ENCODE data around the gene EBNA1BP2. TPM values are rescaled to one million over a fixed set of nuclear protein-coding genes. Genes with fewer than 3 reads are reported as not detected.
"Not testable (repeated sequence)": the region's sequence is repeated elsewhere in the genome, so short reads cannot be mapped to it uniquely, and the experiment has no call there.

EBNA1BP2 gene
- total RNA-seq, 1 donor from 2014 or later, result 32.7 TPM

DNA sequence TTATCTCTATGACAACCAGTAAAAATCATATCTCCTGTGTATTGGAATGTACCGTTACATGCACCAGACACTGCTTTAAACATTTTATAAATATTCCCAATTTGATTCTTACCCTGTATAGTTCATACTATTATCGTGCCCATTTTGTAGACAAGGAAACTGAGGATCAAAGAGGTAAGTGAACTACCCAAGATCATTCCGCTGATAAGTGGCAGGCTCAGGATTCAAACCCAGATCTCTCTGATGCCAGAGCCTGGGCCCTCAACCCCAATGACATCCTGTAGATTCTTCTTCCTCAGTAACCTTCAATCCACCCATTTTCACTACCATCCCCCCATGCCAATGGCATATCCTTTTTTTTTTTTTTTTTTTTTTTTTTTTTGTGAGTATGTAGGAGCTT is 12.3 kb upstream of the EBNA1BP2 start:
- DNase-seq (ENCODE audit: low spot score), result no peak
- intact Hi-C loops (cut with DNase I), result no loop called here

GRCh38 chr1:43177691-43178090 is 5.6 kb upstream of the EBNA1BP2 start:
- ATAC-seq (no peak), DNase-seq (ENCODE audit: low spot score) (no peak)
- intact Hi-C loops (cut with DNase I), result no loop called here

More for the DNA sequence above, 12.3 kb upstream of the EBNA1BP2 start:
- no peak for ATAC-seq

DNA sequence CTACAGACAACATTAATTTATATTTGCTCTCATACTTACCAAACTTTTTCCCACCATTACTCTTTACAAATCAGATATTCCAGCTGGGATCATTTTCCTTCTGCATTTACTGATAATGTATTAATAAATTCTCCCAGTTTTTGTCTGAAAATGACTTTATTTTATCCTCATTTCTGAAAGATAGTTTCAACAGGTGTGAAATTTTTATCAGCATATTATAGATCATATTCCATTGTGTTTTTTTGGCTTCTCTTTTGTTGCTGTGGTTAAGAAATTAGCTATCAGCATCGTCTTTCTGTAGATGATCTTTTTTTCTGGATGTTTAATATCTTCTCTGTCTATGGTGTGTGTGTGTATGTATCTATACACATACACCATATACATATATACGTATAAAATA is 2.8 kb upstream of the EBNA1BP2 start:
- intact Hi-C loops (cut with DNase I), result no loop called here
- DNase-seq (ENCODE audit: low spot score) (no peak), ATAC-seq (no peak)

GRCh38 chr1:43172527-43172972 is 460 bp upstream of the EBNA1BP2 start:
- DNase-seq (ENCODE audit: low spot score), result peak; percentile 90
- intact Hi-C loops (cut with DNase I), result no loop called here

DNA sequence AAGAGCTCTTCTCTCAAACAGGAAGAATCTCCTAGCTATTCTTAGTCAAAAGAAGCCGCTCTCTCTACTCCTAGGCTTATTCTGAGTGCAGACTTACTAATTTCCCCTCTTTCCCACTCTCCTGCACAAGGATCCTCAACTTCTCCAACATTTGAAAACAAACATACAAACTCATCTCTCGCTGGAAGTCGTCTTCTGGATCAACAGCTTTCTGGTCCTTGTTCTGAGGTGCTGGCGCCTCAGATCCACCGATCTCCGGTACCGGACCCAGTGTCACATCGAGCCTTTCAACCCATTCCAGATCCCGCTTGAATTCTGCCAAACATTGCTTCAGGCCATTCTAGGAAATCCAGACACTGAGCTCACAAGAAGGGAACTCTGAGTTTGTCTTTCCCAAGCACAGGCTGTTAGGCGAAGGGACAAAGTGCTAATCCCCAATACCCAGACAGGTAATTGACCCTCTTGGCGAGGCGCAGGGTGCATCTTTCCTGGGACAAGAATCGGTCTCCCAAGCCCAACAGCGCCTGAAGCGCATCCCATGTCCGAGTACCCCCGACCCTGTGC is 696 bp downstream of the EBNA1BP2 start:
- intact Hi-C loops (cut with DNase I), result no loop called here
- DNase-seq (ENCODE audit: low spot score) (no peak), ATAC-seq (no peak)

More at GRCh38 chr1:43172527-43172972, 460 bp upstream of the EBNA1BP2 start:
- ATAC-seq, result peak; percentile 99

GRCh38 chr1:43165765-43166164 is 6.3 kb downstream of the EBNA1BP2 start:
- no peak for ATAC-seq
- DNase-seq (ENCODE audit: low spot score), result no peak
- intact Hi-C loops (cut with DNase I), result no loop called here

GRCh38 chr1:43165162-43165561 is 6.9 kb downstream of the EBNA1BP2 start:
- intact Hi-C loops (cut with DNase I), result no loop called here
- no peak for ATAC-seq
- no peak for DNase-seq (ENCODE audit: low spot score)

DNA sequence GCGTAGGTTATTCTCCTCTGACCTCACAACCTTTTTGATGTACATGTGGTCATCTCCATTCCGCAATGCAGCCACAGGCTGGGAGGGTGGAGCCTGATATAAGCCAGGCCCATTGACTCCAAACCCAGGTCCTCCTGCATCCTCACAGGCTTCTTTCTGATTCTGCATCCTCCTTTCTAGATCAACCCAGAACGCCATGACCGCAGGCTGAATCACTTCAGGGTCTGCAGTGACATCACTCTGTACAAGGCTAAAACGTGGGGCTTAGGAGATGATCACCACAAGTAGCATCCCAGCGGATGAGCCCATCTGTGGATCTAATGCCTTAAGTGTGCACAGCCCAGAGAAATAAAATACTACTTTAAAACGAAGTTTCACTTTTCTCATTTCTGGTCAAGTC is 16.1 kb downstream of the EBNA1BP2 start:
- intact Hi-C loops (cut with DNase I), result no loop called here
- ATAC-seq, result no peak
- no peak for DNase-seq (ENCODE audit: low spot score)

DNA sequence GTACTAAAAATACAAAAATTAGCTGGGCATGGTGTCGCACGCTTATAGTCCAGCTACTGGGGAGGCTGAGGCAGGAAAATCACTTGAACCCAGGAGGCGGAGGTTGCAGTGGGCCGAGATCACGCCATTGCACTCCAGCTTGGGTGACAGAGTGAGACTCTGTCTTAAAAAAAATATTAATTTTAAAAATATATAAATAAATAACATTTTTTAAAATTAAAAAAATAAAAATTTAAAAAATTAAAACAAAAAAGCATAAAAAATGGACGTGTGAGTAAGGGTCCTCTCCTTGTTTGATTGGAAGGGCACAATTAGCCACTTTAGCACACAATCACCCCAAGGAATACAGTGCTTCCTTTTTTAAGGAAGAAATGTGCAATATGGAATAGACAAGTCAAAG is 18.6 kb downstream of the EBNA1BP2 start:
- intact Hi-C loops (cut with DNase I), result no loop called here
- no peak for DNase-seq (ENCODE audit: low spot score)

GRCh38 chr1:43152866-43153265 is 19.2 kb downstream of the EBNA1BP2 start:
- DNase-seq (ENCODE audit: low spot score) (no peak), ATAC-seq (no peak)
- intact Hi-C loops (cut with DNase I), result no loop called here

More for the DNA sequence above, 18.6 kb downstream of the EBNA1BP2 start:
- ATAC-seq, result no peak

DNA sequence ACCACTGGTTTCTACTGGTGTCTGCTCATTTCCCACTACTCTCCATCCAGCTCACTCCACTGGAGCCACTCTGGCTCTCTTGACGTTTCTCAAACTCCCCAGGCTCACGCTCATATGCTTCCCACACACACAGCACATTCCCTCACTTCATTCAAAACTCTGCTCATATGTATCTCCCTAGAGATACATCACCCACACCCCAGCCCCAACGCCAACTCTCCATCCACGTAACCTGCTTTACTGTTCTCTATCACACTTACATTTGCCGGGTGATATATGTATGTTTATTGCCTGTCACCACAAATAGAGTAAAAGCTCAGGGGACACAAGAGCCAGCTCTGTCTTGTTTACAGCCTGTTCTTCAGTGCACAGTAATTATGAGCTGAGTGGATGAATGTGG is 22.2 kb downstream of the EBNA1BP2 start:
- ATAC-seq, result no peak
- intact Hi-C loops (cut with DNase I), result no loop called here
- no peak for DNase-seq (ENCODE audit: low spot score)

GRCh38 chr1:43147625-43148327 is 24.3 kb downstream of the EBNA1BP2 start:
- DNase-seq (ENCODE audit: low spot score) (peak; percentile 78), ATAC-seq (peak; percentile 94)

DNA sequence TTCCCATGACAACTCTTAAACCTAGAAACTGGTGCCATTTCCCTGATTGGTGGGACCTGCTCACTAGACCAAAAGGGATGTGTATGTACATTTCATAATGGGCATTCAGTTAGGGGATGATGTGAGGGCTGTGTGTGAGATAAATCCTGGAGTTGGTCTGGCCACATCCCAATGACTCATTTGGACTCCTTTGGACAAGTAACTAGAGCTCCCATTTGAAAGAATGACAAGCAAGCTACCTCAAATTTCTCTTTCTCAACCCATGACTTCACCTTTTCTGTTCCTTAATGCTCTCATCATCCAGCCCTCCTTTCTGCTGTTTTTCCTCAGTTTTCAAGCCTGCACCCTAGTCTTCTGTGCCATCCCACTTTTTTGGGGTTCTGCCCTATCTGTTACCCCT is 27.9 kb downstream of the EBNA1BP2 start:
- intact Hi-C loops (cut with DNase I), result no loop called here
- DNase-seq (ENCODE audit: low spot score) (no peak), ATAC-seq (no peak)

More at GRCh38 chr1:43147625-43148327, 24.3 kb downstream of the EBNA1BP2 start:
- intact Hi-C loops (cut with DNase I), result no loop called here

- ATAC-seq (no peak), DNase-seq (ENCODE audit: low spot score) (no peak)
- intact Hi-C loops (cut with DNase I), result no loop called here
These were observed 28.6 kb downstream of the EBNA1BP2 start for GRCh38 chr1:43143441-43143888.

DNA sequence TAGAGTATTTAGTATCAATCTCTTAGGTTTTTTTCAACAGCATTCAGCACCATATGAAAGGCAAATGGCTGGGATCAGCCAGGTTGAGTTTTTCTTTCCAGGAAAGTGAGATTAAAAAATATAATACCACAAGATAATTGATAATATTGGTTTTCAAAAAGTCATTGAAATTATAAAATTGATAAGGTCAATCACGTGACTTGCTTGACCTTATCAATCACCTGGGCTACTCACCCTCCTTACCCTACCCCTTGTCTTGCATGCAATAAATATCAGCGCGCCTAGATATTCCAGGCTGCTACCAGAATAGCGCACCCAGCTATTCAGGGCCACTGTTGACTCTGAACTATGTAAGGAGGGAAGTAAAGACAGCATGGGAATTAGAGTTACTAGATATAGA is 31.5 kb downstream of the EBNA1BP2 start:
- ATAC-seq, result no peak
- DNase-seq (ENCODE audit: low spot score), result no peak
- intact Hi-C loops (cut with DNase I), result no loop called here

DNA sequence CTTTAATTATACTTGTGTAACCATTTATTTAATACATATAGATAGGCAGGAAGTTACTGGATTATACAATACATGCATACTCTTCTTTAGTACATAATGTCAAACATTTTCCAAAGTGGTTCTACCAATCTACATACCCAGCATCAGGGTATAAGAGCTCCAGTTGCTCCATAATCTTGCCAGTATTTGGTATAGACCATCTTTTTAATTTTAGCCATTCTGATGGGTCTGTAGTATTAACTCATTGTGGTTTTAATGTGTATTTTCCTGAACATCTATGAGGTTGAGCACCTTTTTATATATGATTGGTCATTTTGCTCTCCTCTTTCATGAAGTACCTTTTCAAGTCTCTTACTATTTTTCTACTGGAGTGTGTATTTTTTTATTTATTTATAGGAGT is 32.1 kb downstream of the EBNA1BP2 start:
- ATAC-seq, result no peak
- DNase-seq (ENCODE audit: low spot score), result no peak
- intact Hi-C loops (cut with DNase I), result no loop called here

DNA sequence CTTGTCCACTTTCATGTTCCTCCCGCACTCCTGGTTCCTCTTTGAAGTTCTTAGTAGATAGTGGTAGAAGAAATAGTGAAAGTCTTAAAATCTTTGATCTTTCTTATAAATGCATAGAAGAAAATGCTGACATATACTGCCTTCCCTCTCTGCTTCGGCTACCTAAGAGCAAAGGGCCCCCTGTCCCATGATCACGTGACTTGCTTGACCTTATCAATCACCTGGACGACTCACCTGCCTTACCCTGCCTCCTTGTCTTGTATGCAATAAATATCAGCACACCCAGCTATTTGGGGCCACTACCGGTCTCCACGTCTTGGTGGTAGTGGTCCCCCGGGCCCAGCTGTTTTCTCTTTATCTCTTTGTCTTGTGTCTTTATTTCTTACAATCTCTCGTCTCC is 32.8 kb downstream of the EBNA1BP2 start:
- intact Hi-C loops (cut with DNase I); DNase-seq (ENCODE audit: low spot score); ATAC-seq: not testable (repeated sequence)

- ATAC-seq (no peak), DNase-seq (ENCODE audit: low spot score) (no peak)
- intact Hi-C loops (cut with DNase I), result no loop called here
These were observed 34.5 kb downstream of the EBNA1BP2 start for GRCh38 chr1:43137445-43138052.

- DNase-seq (ENCODE audit: low spot score) (no peak), ATAC-seq (no peak)
- intact Hi-C loops (cut with DNase I), result no loop called here
These were observed 36.0 kb downstream of the EBNA1BP2 start for GRCh38 chr1:43135857-43136781.

Data from sciatic nerve (tissue), 2 donors.